GM12891 (cell line): ENCODE results near the gene ANKRD18B.
"Not testable (repeated sequence)": the region's sequence is repeated elsewhere in the genome, so short reads cannot be mapped to it uniquely, and the experiment has no call there.

ENCODE experiments used
- DNase-seq: peaks from one replicate; pipeline ENCODE4 v3.0.0; 2011; ENCODE audit warnings: low spot score; ENCODE audit not compliant: insufficient read length
- FAIRE-seq: peaks from 2 replicates; lab custom pipeline; 2011; peaks lifted over from hg19 to GRCh38; lab: Jason Lieb, UNC
- PAX5 ChIP-seq: IDR thresholded peaks from 2 replicates; pipeline ENCODE4 v1.6.1; 2011; ENCODE audit warnings: low read length, moderate library complexity, mild to moderate bottlenecking; ENCODE audit not compliant: insufficient read depth, severe bottlenecking
- POLR2A ChIP-seq: IDR thresholded peaks from 2 replicates; pipeline ENCODE4 v1.6.1; 2011; ENCODE audit warnings: low read depth, low read length, control low read depth
- POLR2AphosphoS5 ChIP-seq: IDR thresholded peaks from 2 replicates; pipeline ENCODE4 v1.6.1; 2011; ENCODE audit warnings: low read depth, low read length, control low read depth
- POU2F2 ChIP-seq: IDR thresholded peaks from 2 replicates; pipeline ENCODE4 v1.6.1; 2011; ENCODE audit warnings: low read depth, mild to moderate bottlenecking, control low read depth, low read length, moderate library complexity
- SPI1 ChIP-seq: IDR thresholded peaks from 2 replicates; pipeline ENCODE4 v1.6.1; 2011; ENCODE audit warnings: low read depth, low read length, control low read depth
- TAF1 ChIP-seq: IDR thresholded peaks from 2 replicates; pipeline ENCODE4 v1.6.1; 2011; ENCODE audit warnings: low read depth, low read length, control low read depth

Gene ANKRD18B

GRCh38 chr9:33510262-33511183 is 13.5 kb upstream of the ANKRD18B start:
- FAIRE-seq (no peak), DNase-seq (peak; percentile 4)
- TF ChIP-seq POLR2A (no peak), POU2F2 (no peak), TAF1 (no peak; the same call in 1 of the 2 replicates), SPI1 (no peak), POLR2AphosphoS5 (no peak), PAX5 (no peak)

GRCh38 chr9:33511184-33511517 is 12.9 kb upstream of the ANKRD18B start:
- DNase-seq, FAIRE-seq: not testable (repeated sequence)
- TF ChIP-seq TAF1 = 0 out of 2 replicates have a peak, but pooled peaks have one; percentile 18

- FAIRE-seq, DNase-seq: not testable (repeated sequence)
Measured at GRCh38 chr9:33512535-33512934, 11.5 kb upstream of the ANKRD18B start.

GRCh38 chr9:33515342-33515995 is 8.6 kb upstream of the ANKRD18B start:
- not testable (repeated sequence) for FAIRE-seq, DNase-seq

GRCh38 chr9:33516397-33516796 is 7.7 kb upstream of the ANKRD18B start:
- DNase-seq, FAIRE-seq: not testable (repeated sequence)

- DNase-seq (no peak), FAIRE-seq (peak; percentile 13)
- TF ChIP-seq POLR2A = no peak
- TF ChIP-seq POU2F2 = no peak
- no peak for TF ChIP-seq SPI1
- TF ChIP-seq TAF1 = no peak
- no peak for TF ChIP-seq POLR2AphosphoS5
- no peak for TF ChIP-seq PAX5
Measured at GRCh38 chr9:33517373-33517772, 6.7 kb upstream of the ANKRD18B start.

GRCh38 chr9:33517934-33518577 is 6.0 kb upstream of the ANKRD18B start:
- not testable (repeated sequence) for DNase-seq

GRCh38 chr9:33521861-33522260 is 2.2 kb upstream of the ANKRD18B start:
- not testable (repeated sequence) for DNase-seq, FAIRE-seq

More at GRCh38 chr9:33517934-33518577, 6.0 kb upstream of the ANKRD18B start:
- FAIRE-seq = not testable (repeated sequence)

- FAIRE-seq (no peak), DNase-seq (no peak)
- TF ChIP-seq PAX5 = no peak
- TF ChIP-seq POLR2A = no peak
- no peak for TF ChIP-seq TAF1
- no peak for TF ChIP-seq SPI1
- TF ChIP-seq POU2F2 = no peak
- no peak for TF ChIP-seq POLR2AphosphoS5
Measured at GRCh38 chr9:33524306-33524947, 376 bp downstream of the ANKRD18B start.

GRCh38 chr9:33528069-33528468 is 4.0 kb downstream of the ANKRD18B start:
- not testable (repeated sequence) for DNase-seq, FAIRE-seq

- not testable (repeated sequence) for DNase-seq, FAIRE-seq
Measured at GRCh38 chr9:33533958-33534357, 9.9 kb downstream of the ANKRD18B start.
